Ascending aorta (tissue), 2 donors: ENCODE results near the gene CSTPP1. TPM values are rescaled to one million over a fixed set of nuclear protein-coding genes. Genes with fewer than 3 reads are reported as not detected.
"Not testable (repeated sequence)": the region's sequence is repeated elsewhere in the genome, so short reads cannot be mapped to it uniquely, and the experiment has no call there.

ENCODE experiments used
- DNase-seq, 2 donors: peaks; one replicate each; pipeline ENCODE4 v3.0.0-alpha.2; 2019; ENCODE audit warnings: low spot score in 2 of 2
- H3K27ac ChIP-seq, 2 donors: fragments of 200-600 bp; sonication (generic); one replicate each; pipeline ENCODE4 v1.5.1; 2016 to 2017; ENCODE audit warnings: mild to moderate bottlenecking in 1 of 2
- H3K27me3 ChIP-seq: fragments of 200-600 bp; sonication (generic); one replicate; pipeline ENCODE4 v1.5.1; 2017
- H3K36me3 ChIP-seq, 2 donors: fragments of 200-600 bp; sonication (generic); one replicate each; pipeline ENCODE4 v1.5.1; 2016
- H3K4me1 ChIP-seq, 2 donors: fragments of 200-600 bp; sonication (generic); one replicate each; pipeline ENCODE4 v1.5.1; 2016 to 2017; ENCODE audit warnings: mild to moderate bottlenecking in 1 of 2
- H3K4me3 ChIP-seq, 2 donors: fragments of 200-600 bp; sonication (generic); one replicate each; pipeline ENCODE4 v1.5.1; 2016 to 2017; ENCODE audit warnings: mild to moderate bottlenecking in 1 of 2
- H3K9me3 ChIP-seq, 2 donors: fragments of 200-600 bp; sonication (generic); one replicate each; pipeline ENCODE4 v1.5.1; 2016
- intact Hi-C: fragments of 100-400 bp; cut with DNase I; formaldehyde crosslinking; loops from one replicate; pipeline ENCODE4 v1.15.1; 2023
- total RNA-seq: library from RNA; depleted of rRNA; stranded (reverse); fragments of >200 nt; gene quantifications from one replicate; pipeline ENCODE4 v1.1.0, GENCODE V29; 2016
- TF ChIP-seq, protein P1 (sequence below), 3 experiments: fragments of 200-600 bp in 2 of 3; fragments of 450-650 bp in 1 of 3; sonication (generic) in 2 of 3; IDR thresholded peaks; one replicate each; pipeline ENCODE4 v1.5.1; 2016 to 2019; ENCODE audit warnings: antibody characterized with exemption in 3 of 3, mild to moderate bottlenecking in 1 of 3, moderate library complexity in 1 of 3

The CSTPP1 gene
- total RNA-seq, 1 donor from 2014 or later = 16.6 TPM

DNA sequence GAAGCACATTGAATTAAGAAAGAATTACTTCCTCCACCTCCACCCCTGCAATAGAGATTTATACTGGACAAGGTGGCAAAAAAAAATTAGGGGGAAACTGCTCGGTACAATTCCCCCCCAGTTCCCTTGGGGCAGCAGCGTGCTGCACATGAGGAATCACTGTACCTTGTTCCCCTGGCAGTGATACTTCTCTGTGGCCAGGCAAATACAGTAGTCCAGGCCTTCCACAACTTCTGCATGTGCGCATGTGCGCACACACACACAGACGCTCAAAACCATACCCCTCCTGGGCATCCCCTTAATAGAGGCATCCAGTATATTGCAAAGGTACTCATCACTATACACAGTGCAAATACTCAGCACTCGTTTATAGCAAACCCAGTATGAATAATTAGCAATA, 171.2 kb downstream of the CSTPP1 start:
- H3K27ac ChIP-seq = no peak overlapping the region
- no peaks in the 10 kb centered on the region for H3K9me3 ChIP-seq
- TF ChIP-seq, protein P1, sequence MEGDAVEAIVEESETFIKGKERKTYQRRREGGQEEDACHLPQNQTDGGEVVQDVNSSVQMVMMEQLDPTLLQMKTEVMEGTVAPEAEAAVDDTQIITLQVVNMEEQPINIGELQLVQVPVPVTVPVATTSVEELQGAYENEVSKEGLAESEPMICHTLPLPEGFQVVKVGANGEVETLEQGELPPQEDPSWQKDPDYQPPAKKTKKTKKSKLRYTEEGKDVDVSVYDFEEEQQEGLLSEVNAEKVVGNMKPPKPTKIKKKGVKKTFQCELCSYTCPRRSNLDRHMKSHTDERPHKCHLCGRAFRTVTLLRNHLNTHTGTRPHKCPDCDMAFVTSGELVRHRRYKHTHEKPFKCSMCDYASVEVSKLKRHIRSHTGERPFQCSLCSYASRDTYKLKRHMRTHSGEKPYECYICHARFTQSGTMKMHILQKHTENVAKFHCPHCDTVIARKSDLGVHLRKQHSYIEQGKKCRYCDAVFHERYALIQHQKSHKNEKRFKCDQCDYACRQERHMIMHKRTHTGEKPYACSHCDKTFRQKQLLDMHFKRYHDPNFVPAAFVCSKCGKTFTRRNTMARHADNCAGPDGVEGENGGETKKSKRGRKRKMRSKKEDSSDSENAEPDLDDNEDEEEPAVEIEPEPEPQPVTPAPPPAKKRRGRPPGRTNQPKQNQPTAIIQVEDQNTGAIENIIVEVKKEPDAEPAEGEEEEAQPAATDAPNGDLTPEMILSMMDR (IDR thresholded peaks at IDR 0.05) = no peak
- no peaks in the 10 kb centered on the region for H3K27me3 ChIP-seq
- intact Hi-C loops = no loop called here
- no peaks in the 10 kb centered on the region for H3K4me1 ChIP-seq
- no peak overlapping the region for H3K4me3 ChIP-seq
- no peak for DNase-seq
- H3K36me3 ChIP-seq = no peaks in the 10 kb centered on the region

DNA sequence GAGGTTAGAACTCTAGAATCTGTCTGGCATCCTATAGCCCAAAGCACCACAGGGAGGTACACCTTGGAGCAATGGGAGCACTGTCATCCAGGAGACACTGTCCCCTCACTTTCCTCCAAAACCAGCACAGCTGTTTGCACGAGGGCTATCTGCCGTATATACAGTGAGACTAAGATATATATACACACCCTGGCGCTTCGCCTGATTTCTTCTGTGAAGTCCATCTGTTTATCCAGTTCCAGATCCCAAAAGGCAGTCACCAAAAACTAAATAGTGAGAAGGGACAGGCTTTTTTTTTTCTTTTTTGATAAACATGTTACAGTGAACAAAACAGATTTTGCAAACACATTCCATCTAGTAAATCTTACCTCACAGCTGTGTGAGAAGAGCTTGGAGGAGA, 171.7 kb downstream of the CSTPP1 start:
- Histone ChIP-seq H3K4me3 (no peak overlapping the region), H3K36me3 (no peaks in the 10 kb centered on the region), H3K9me3 (no peaks in the 10 kb centered on the region), H3K27ac (no peak overlapping the region), H3K27me3 (no peaks in the 10 kb centered on the region), H3K4me1 (no peaks in the 10 kb centered on the region)
- intact Hi-C loops = no loop called here
- DNase-seq = no peak
- TF ChIP-seq, protein P1 (IDR thresholded peaks at IDR 0.05) = no peak

DNA sequence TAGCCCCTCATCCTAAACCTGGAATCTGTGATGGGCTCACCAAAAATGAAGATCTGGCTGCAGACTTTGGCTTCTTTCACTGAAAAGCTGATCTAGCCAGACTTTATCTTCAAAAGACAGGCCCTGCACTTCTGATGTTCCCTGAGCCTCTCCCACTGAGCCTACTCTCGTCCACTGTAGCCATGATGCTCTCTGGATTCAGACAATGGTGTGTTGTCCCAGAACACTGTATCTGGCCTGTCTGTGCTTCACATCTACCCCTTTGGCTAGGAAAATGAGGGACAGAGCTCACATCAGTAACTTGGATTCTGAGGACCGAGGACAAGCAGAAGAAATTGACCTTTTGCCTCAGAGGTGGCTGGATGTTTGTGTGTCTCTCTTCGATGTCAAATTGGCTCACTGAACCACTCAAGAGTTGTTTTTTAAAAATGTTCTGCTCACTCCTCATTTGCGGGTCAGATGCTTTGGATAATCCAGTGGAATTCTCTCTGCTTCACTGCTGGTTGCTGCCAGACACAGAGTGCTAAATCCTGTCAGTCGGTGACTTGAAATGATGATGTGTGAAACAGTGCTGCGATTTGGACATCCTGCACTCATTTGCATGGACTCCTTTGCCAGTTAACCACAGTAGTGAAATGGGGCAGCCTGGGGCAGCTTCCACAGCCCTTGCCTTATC, 172.6 kb downstream of the CSTPP1 start:
- DNase-seq = no peak
- no peak overlapping the region for H3K27ac ChIP-seq
- H3K9me3 ChIP-seq = no peaks in the 10 kb centered on the region
- intact Hi-C loops = no loop called here
- H3K36me3 ChIP-seq = no peaks in the 10 kb centered on the region
- no peak overlapping the region for H3K4me3 ChIP-seq
- TF ChIP-seq, protein P1 (IDR thresholded peaks at IDR 0.05) = no peak
- H3K27me3 ChIP-seq = no peaks in the 10 kb centered on the region
- H3K4me1 ChIP-seq = no peaks in the 10 kb centered on the region

DNA sequence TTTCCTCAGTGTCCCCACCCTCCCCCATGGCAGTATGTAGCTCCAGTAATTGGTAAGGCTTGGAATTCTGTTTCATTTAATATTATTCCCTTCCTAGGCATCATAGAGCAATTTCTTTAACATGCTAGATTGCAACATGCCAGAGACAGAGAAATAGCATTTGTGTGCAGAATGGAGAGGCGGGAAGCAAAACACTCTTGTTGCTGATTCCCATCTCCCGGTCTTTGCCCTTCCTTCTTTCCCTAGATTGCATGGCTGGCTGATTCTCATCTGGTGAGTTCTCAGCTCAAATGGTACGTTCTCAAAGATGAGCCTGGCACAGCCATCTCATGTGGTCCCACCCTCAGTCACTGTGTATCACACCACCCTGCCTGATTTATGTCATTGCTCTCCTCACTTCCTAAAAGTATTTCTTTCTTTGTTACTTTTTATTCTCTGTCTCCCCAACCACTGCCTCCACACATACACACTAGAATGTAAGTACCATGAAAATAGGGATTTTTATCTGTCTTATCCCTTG, 173.2 kb downstream of the CSTPP1 start:
- TF ChIP-seq, protein P1 (IDR thresholded peaks at IDR 0.05) = no peak
- H3K4me1 ChIP-seq = no peaks in the 10 kb centered on the region

DNA sequence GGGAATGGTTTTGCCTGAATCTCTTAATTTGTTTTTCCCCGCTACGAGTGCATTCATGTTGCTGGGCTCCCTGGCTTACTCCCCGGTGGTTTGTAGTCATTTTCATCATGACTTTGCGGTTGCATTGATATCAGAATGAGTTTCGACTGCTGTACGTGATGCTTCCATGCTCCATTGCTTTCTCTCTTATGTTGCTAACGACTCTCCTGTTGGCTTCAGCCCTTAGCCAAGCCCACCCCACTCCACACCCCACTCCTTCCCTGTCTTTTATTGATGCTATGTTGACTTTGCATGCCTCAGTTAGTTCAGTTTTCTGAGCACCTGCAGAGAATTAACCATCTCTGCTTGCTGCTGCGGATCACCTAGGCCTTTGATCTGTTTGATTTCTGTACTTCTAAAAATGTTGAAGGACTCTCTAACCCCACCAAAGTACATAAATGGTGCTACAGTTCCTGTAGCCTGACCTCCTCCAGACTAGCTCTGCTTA, 174.8 kb downstream of the CSTPP1 start:
- H3K9me3 ChIP-seq = no peaks in the 10 kb centered on the region
- TF ChIP-seq, protein P1 (IDR thresholded peaks at IDR 0.05) = no peak
- no peaks in the 10 kb centered on the region for H3K36me3 ChIP-seq
- DNase-seq = no peak
- H3K27me3 ChIP-seq = no peaks in the 10 kb centered on the region
- no peak overlapping the region for H3K27ac ChIP-seq
- intact Hi-C loops = no loop called here
- H3K4me3 ChIP-seq = no peak overlapping the region
- no peaks in the 10 kb centered on the region for H3K4me1 ChIP-seq

More for the DNA sequence above, 173.2 kb downstream of the CSTPP1 start:
- Histone ChIP-seq H3K4me3 (no peak overlapping the region), H3K9me3 (no peaks in the 10 kb centered on the region), H3K27me3 (no peaks in the 10 kb centered on the region), H3K27ac (no peak overlapping the region), H3K36me3 (no peaks in the 10 kb centered on the region)
- intact Hi-C loops = no loop called here
- DNase-seq = no peak

DNA sequence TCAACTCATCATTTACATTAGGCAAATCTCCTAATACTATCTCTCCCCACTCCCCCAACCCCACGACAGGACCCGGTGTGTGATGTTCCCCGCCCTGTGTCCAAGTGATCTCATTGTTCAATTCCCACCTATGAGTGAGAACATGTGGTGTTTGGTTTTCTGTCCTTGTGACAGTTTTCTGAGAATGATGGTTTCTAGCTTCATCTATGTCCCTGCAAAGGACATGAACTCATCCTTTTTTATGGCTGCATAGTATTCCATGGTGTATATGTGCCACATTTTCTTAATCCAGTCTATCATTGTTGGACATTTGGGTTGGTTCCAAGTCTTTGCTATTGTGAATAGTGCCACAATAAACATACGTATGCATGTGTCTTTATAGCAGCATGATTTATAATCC, 176.4 kb downstream of the CSTPP1 start:
- intact Hi-C loops, H3K4me3 ChIP-seq, H3K27ac ChIP-seq, DNase-seq, H3K27me3 ChIP-seq, H3K36me3 ChIP-seq, H3K4me1 ChIP-seq, H3K9me3 ChIP-seq: not testable (repeated sequence)

DNA sequence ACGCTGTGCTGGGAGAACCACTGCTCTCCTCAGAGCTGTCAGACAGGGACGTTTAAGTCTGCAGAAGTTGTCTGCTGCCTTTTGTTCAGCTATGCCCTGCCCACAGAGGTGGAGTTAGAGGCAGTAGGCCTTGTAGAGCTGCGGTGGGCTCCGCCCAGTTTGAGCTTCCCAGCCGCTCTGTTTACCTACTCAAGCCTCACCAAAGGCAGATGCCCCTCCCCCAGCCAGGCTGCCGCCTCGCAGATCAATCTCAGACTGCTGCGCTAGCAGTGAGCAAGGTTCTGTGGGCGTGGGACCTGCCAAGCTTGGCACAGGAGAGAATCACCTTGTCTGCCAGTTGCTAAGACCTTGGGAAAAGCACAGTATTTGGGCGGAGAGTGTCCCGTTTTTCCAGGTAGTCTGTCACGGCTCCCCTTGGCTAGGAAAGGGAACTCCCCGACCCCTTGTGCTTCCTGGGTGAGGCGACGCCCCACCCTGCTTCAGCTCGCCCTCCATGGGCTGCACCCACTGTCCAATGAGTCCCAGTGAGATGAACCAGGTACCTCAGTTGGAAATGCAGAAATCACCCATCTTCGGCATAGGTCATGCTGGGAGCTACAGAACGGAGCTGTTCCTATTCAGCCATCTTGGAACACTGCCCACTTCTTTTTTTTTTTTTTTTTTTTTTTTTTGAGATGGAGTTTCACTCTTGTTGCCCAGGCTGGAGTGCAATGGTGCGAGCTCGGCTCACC, 182.6 kb downstream of the CSTPP1 start:
- DNase-seq, intact Hi-C loops, H3K27me3 ChIP-seq, H3K4me3 ChIP-seq, H3K9me3 ChIP-seq, H3K36me3 ChIP-seq, H3K27ac ChIP-seq, H3K4me1 ChIP-seq: not testable (repeated sequence)
